GM03348 (cell line): ENCODE data around the gene AANAT.

Experiments
- DNase-seq: peaks from one replicate; pipeline ENCODE4 v3.0.0; 2012; ENCODE audit warnings: low spot score

Gene AANAT

GRCh38 chr17:76442341-76443338 lies 24.8 kb upstream of the AANAT start:
- DNase-seq = no peak

GRCh38 chr17:76444518-76445311 lies 22.7 kb upstream of the AANAT start:
- no peak for DNase-seq

- DNase-seq = no peak
These were observed 21.5 kb upstream of the AANAT start for GRCh38 chr17:76445697-76446448.

DNA sequence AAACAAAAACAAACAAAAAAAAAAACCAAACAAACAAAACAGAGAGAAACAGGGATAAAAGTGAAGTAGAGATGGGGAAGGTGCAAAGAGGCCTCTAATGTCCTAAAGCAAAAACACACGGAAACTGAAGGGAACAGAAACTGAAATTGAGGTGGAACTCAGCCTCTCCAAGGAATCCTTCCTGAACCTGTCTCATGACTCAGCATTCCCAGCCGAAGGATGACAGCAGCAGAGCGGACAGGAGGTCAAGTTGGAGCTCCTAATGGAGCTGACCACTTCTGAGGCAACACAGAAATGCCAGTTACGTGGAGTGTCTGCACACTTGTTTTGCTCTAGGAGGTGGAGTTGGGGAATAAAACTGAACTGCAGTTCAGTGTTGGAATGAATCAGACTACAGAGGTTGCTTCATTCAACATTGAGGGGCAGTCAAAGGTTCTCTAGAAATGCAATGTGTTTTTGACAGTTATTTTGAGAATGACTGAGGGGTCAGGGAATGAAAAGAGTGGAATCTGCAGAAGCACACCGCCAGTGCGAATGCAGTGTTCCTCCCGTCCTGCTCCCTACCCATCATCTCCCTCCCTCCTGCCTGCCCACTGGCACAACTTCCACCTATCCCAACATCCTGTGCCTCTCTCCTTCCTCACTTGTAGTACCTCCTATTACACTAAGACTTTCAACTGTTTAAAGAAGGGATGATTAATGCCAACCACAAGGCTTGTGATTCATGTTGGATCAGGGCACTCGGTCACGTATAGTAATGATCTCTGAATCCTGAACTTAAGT lies 20.8 kb upstream of the AANAT start:
- peak; percentile 61 for DNase-seq

- DNase-seq = no peak
These were observed 19.3 kb upstream of the AANAT start for GRCh38 chr17:76447931-76448652.

DNA sequence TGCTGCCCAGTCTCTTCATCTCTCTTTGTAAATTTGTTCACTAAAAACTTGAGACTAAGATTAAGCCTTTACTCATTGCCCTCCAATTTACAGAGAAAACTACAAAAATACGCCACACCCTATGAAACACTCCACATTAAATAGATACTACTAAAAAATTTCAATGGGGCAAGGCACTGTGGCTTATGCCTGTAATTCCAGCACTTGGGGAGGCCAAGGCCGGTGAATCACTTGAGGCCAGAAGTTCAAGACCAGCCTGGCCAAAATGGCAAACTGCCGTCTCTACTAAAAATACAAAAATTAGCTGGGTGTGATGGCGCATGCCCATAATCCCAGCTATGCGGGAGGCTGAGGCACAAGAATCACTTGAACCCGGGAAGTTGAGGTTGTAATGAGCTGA lies 18.3 kb upstream of the AANAT start:
- no peak for DNase-seq

GRCh38 chr17:76451506-76451905 lies 15.9 kb upstream of the AANAT start:
- no peak for DNase-seq

DNA sequence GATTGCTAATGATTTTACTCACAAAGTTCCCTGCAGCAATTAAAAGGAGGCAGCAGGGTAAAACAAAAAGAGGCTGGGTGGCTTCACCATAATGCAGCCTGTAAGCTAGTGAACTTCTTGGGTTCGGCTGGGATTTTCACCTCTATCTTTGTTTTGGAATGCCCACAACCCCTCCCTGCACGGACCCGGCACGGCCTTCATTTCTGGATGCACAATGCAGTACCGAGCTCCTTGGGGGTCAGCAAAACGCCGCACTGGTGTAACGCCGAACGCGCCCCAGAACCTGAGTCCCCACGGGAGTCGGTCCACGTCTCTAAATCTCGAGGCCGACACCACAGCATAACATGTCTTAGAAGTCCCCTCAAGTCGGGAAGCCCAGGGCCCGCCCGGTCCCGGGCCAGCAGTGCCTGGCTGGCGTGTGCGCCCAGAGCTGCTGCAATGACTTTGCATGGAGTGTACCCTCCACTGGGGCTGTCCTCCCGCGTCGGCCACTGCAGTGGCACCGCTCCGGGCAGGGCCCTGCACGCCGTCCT lies 15.2 kb upstream of the AANAT start:
- peak; percentile 56 for DNase-seq

- DNase-seq = peak; percentile 98
These were observed 14.6 kb upstream of the AANAT start, which contains the start of gene UBE2O for GRCh38 chr17:76452660-76453430. Gene UBE2O, minus strand, starts transcription at chr17:76453152. Its CDS starts 11 bp downstream, at chr17:76453141.

GRCh38 chr17:76453431-76453743 lies 14.0 kb upstream of the AANAT start:
- DNase-seq = no peak

DNA sequence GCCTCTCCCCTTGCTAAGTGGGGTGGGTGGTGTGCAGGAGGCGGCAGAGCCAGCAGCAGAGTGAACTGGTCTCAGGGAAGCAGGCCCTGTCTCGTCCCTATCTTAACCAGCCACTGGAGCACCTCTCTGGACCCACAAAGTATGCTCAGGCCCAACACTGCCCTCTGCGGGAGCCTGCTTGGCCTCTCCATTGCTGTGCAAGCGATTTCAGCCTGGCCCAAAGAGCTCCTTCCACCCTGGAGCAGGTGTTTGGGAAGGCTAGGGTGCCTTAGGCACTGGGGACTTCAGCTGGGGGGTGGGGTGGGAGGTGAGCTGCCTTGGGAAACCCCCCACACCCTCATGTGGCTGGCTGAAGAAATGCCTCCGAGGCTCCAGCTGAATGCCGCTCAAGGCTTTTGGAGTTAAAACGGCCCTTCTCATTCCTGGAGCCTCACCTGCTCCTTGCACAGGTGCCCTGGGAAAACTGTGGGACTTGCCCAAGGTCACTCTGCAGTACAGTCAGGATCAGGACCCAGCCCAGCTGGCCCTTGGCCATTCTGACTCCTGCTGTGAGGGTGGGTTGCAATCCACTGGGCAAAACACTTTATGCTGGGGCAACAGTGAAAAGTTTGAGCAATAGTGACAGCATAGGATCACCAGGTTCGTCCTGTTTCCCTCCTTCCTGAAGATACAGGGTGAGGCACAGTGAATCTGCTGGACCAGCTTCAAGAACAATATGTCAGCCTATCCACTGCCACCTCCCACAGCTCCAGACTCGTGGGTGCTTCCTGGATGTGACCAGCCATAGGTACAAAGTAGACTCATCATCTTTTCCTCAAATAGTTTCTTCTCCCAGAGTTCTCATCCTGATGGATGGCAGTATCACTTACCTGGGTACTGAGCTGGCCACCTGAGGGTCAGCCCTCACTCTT lies 8.6 kb upstream of the AANAT start:
- DNase-seq = peak; percentile 73

GRCh38 chr17:76459674-76460073 lies 7.7 kb upstream of the AANAT start:
- no peak for DNase-seq

- DNase-seq = no peak
These were observed 5.4 kb upstream of the AANAT start for GRCh38 chr17:76461765-76462555.

- no peak for DNase-seq
These were observed 4.7 kb upstream of the AANAT start for GRCh38 chr17:76462556-76463290.

DNA sequence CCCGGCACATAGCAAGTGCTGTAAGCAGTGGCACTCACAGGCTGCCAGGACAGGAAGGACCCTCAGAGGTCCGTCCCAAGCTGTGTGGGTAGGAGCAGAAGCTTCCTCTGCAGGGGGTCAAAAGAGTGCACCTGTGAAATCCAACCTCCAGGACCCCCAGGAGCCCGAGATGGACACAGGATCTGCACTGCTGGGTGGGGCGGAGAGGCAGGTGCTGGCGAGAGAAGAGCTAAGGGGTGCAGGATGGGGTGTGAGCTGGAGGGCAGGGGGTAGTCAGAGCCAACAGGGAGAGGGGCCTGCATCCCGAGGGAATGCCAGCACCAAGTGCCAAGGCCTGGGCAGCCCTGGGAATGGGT lies 650 bp upstream of the AANAT start:
- no peak for DNase-seq

GRCh38 chr17:76467809-76468633 lies 618 bp downstream of the AANAT start:
- DNase-seq = no peak
